NT2/D1 (cell line): ENCODE measurements around the gene SCN3B.

Experiments
- DNase-seq: peaks from one replicate; pipeline ENCODE4 v3.0.0-alpha.2; 2011; ENCODE audit warnings: low read depth, low spot score
- H3K27me3 ChIP-seq: 2 replicates; pipeline ENCODE4 v1.6.0; 2011; ENCODE audit warnings: mild to moderate bottlenecking; ENCODE audit not compliant: insufficient read length, insufficient read depth
- H3K36me3 ChIP-seq: 2 replicates; pipeline ENCODE4 v1.6.1; 2011; ENCODE audit warnings: mild to moderate bottlenecking, low read length, mixed read lengths; ENCODE audit not compliant: insufficient read depth, insufficient read length
- H3K4me1 ChIP-seq: 2 replicates; pipeline ENCODE4 v1.5.1; 2011; ENCODE audit not compliant: insufficient read depth, insufficient read length
- H3K4me3 ChIP-seq: 2 replicates; pipeline ENCODE4 v1.5.1; 2011; ENCODE audit warnings: low read depth; ENCODE audit not compliant: insufficient read length
- H3K9ac ChIP-seq: 2 replicates; pipeline ENCODE4 v1.6.0; 2011; ENCODE audit warnings: low read depth; ENCODE audit not compliant: insufficient read length
- H3K9me3 ChIP-seq: 2 replicates; pipeline ENCODE4 v1.5.1; 2011; ENCODE audit warnings: mild to moderate bottlenecking, low read length; ENCODE audit not compliant: insufficient read depth
- SUZ12 ChIP-seq: IDR thresholded peaks from 2 replicates; pipeline ENCODE4 v1.6.1; 2011; ENCODE audit not compliant: insufficient read length, insufficient read depth; ENCODE audit errors: extremely low read depth
- YY1 ChIP-seq: IDR thresholded peaks from 2 replicates; pipeline ENCODE4 v1.6.1; 2011; ENCODE audit not compliant: insufficient read length, insufficient read depth
- ZNF274 ChIP-seq: IDR thresholded peaks from 2 replicates; pipeline ENCODE4 v1.6.1; 2011; ENCODE audit warnings: mild to moderate bottlenecking, low read depth, low read length

Gene SCN3B

GRCh38 chr11:123587559-123587958 lies 66.9 kb downstream of the SCN3B start:
- TF ChIP-seq SUZ12 (no peak), YY1 (no peak), ZNF274 (no peak)
- no peaks in the 10 kb centered on the region for H3K9me3 ChIP-seq
- H3K4me1 ChIP-seq: peaks cover 24% of the 10 kb centered on the region
- no peak overlapping the region for H3K4me3 ChIP-seq
- no peaks in the 10 kb centered on the region for H3K27me3 ChIP-seq
- DNase-seq: no peak
- H3K36me3 ChIP-seq: peaks cover 8% of the 10 kb centered on the region
- no peak overlapping the region for H3K9ac ChIP-seq

GRCh38 chr11:123587044-123587443 lies 67.4 kb downstream of the SCN3B start:
- Histone ChIP-seq H3K9ac (no peak overlapping the region), H3K36me3 (peaks cover 8% of the 10 kb centered on the region), H3K4me1 (peaks cover 24% of the 10 kb centered on the region), H3K9me3 (no peaks in the 10 kb centered on the region), H3K27me3 (no peaks in the 10 kb centered on the region), H3K4me3 (no peak overlapping the region)
- no peak for DNase-seq
- TF ChIP-seq SUZ12 (no peak), YY1 (no peak), ZNF274 (no peak)

GRCh38 chr11:123586568-123586967 lies 67.9 kb downstream of the SCN3B start:
- Histone ChIP-seq H3K9ac (no peak overlapping the region), H3K27me3 (no peaks in the 10 kb centered on the region), H3K4me3 (no peak overlapping the region), H3K4me1 (peaks cover 24% of the 10 kb centered on the region), H3K36me3 (peaks cover 8% of the 10 kb centered on the region), H3K9me3 (no peaks in the 10 kb centered on the region)
- DNase-seq: no peak
- TF ChIP-seq ZNF274: no peak
- TF ChIP-seq YY1: no peak
- TF ChIP-seq SUZ12: no peak

GRCh38 chr11:123585706-123586105 lies 68.7 kb downstream of the SCN3B start:
- Histone ChIP-seq H3K4me1 (peaks cover 28% of the 10 kb centered on the region), H3K36me3 (peaks cover under 1% of the 10 kb centered on the region), H3K27me3 (no peaks in the 10 kb centered on the region), H3K4me3 (no peak overlapping the region), H3K9me3 (no peaks in the 10 kb centered on the region), H3K9ac (no peak overlapping the region)
- no peak for DNase-seq
- TF ChIP-seq SUZ12 (no peak), YY1 (no peak), ZNF274 (no peak)

GRCh38 chr11:123585206-123585605 lies 69.2 kb downstream of the SCN3B start:
- Histone ChIP-seq H3K9me3 (no peaks in the 10 kb centered on the region), H3K4me1 (peaks cover 28% of the 10 kb centered on the region), H3K36me3 (no peaks in the 10 kb centered on the region), H3K4me3 (no peak overlapping the region), H3K27me3 (no peaks in the 10 kb centered on the region), H3K9ac (no peak overlapping the region)
- DNase-seq: no peak
- TF ChIP-seq SUZ12 (no peak), YY1 (no peak), ZNF274 (no peak)

GRCh38 chr11:123584737-123585136 lies 69.7 kb downstream of the SCN3B start:
- no peaks in the 10 kb centered on the region for H3K9me3 ChIP-seq
- no peak overlapping the region for H3K4me3 ChIP-seq

GRCh38 chr11:123584186-123584585 lies 70.2 kb downstream of the SCN3B start:
- TF ChIP-seq SUZ12 (no peak), ZNF274 (no peak), YY1 (no peak)
- H3K36me3 ChIP-seq: no peaks in the 10 kb centered on the region
- no peaks in the 10 kb centered on the region for H3K27me3 ChIP-seq
- H3K4me1 ChIP-seq: peaks cover 28% of the 10 kb centered on the region
- no peaks in the 10 kb centered on the region for H3K9me3 ChIP-seq
- no peak overlapping the region for H3K9ac ChIP-seq
- no peak for DNase-seq
- H3K4me3 ChIP-seq: no peak overlapping the region

More at GRCh38 chr11:123584737-123585136, 69.7 kb downstream of the SCN3B start:
- TF ChIP-seq SUZ12 (no peak), YY1 (no peak), ZNF274 (no peak)
- Histone ChIP-seq H3K9ac (no peak overlapping the region), H3K4me1 (peaks cover 28% of the 10 kb centered on the region), H3K36me3 (no peaks in the 10 kb centered on the region), H3K27me3 (no peaks in the 10 kb centered on the region)
- DNase-seq: no peak
